Limb (tissue), 2 donors: ENCODE data around the gene KIF26B.
A peak's percentile ranks its signal among the peaks of the same experiment; 100 is the strongest.

Experiments
- DNase-seq, 2 donors: peaks; one replicate each; pipeline ENCODE4 v3.0.0-alpha.2; 2016; ENCODE audit errors: extremely low spot score in 2 of 2

Gene KIF26B

GRCh38 chr1:245673881-245674414 lies 519.2 kb downstream of the KIF26B start:
- DNase-seq = no peak

- DNase-seq = no peak
Observed at GRCh38 chr1:245677461-245678240, 522.9 kb downstream of the KIF26B start.

- DNase-seq = no peak
Observed at GRCh38 chr1:245678860-245679411, 524.2 kb downstream of the KIF26B start.

- no peak for DNase-seq
Observed at GRCh38 chr1:245679821-245680780, 525.3 kb downstream of the KIF26B start.

DNA sequence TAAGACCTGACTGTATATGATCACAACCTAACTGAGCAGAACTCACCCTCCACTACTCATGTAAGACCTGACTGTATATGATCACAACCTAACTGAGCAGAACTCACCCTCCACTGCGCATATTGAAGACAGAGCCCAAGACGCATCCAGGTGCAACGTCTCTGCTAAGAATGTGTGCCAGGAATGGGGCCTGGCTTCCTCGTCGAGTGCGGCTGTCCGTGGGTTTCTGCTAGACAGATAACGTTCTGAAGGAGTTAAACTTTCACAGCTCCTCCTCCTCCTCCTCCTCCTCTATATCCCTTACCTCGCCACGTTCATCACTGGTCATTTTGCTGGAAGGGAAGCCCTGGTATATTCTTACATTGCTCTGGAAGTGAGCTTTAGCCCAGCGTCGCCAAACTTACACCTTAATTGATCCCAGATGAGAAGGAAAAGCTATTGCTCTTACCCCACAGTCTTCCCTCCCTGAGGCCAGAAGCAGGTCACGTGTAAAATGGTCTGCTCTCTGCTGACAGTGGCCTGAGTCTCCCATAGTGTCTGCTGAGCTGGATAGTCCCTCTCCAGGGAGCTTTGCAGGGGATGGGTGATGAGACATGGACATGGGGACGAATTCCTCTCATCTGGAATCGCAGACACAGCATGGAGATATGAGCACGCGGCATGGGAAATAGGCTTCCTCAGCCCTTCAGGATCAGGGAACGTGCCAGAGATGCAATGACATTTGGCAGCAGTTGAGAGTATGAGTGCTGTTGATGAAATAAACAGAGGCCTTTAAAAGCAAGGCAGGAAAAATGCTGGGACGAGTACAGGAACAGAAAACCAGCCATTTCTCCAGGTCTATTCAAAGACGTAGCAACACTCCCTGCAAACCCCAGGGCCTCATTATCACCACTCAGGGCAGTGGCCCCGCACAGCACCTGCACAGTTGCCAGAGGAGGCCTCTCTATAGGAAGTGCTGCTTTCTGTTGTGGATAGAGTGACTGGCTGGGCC lies 528.1 kb downstream of the KIF26B start:
- peak; percentile 53 to 62 for DNase-seq

DNA sequence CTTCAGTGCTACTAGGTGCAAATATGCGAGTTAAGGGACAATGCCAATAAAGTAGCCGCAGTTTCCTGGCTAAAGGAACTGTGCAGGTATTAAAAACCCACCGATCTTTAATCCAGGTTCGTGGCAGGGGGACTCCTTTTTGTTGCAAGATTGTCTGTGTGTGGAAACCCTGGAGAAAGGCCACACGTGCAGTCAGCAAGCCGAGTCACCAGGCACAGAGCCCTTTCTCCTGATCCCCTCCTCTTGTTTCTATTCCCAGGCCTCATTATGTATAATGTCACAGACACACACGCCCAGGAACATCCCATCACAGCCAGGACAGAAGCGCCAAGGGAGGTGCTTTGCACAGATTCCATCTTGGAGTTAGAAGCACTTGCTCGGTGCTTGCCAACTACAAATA lies 528.9 kb downstream of the KIF26B start:
- peak in 1 of 2 donors; percentile 18 for DNase-seq

- DNase-seq = no peak
Observed at GRCh38 chr1:245684166-245684565, 529.4 kb downstream of the KIF26B start.

GRCh38 chr1:245684571-245684970 lies 529.8 kb downstream of the KIF26B start:
- no peak for DNase-seq

DNA sequence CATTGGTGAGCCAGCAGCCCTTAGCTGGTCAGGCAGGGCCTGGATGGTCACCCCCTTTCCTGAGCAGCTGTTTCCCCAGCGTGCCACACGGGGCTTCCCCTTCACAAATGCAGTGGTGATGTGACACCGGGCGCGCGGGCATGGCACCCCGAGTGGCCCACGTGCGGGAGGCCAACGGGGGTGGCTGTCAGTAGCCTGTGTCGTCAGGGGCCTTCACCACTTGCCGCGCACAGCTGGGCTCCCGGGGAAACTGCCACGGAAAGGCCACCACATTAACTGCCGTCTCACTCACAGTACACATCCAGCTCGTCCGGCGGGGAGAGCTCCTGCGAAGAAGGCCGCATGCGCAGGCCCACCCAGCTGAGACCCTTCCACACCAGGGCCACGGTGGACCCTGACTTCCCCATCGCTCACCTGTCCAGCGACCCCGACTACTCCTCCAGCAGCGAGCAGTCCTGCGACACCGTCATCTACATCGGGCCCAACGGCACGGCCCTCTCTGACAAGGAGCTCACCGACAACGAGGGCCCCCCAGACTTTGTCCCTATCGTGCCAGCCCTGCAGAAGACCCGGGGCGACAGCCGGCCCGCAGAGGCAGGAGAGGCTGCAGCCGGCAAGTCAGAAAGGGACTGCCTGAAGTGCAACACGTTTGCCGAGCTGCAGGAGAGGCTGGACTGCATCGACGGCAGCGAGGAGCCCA lies 530.5 kb downstream of the KIF26B start:
- no peak for DNase-seq

DNA sequence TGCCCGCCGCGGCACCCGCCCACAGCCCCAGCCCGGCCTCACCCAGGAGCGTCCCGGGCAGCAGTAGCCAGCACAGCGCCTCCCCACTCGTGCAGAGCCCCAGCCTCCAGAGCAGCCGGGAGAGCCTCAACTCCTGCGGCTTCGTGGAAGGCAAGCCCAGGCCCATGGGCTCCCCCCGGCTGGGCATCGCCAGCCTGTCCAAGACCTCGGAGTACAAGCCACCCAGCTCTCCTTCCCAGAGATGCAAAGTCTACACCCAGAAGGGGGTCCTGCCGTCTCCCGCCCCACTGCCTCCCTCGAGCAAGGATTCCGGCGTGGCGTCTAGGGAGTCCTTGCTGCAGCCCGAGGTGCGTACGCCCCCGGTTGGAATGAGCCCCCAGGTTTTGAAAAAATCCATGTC lies 531.2 kb downstream of the KIF26B start:
- no peak for DNase-seq

- no peak for DNase-seq
Observed at GRCh38 chr1:245686446-245687030, 531.8 kb downstream of the KIF26B start.

DNA sequence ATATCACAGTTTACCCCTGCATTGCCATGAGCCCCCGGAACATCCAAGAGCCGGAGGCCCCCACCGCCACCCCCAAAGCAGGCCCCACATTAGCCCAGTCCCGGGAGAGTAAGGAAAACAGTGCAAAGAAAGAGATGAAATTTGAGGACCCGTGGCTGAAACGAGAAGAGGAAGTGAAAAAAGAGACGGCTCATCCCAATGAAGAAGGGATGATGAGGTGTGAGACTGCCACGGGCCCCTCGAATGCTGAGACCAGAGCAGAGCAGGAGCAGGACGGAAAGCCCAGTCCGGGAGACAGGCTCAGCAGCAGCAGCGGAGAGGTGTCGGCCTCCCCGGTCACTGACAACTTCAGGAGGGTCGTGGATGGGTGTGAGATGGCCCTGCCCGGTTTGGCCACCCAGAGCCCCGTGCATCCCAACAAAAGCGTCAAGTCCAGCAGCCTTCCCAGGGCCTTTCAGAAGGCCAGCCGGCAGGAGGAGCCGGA lies 532.4 kb downstream of the KIF26B start:
- DNase-seq = no peak

DNA sequence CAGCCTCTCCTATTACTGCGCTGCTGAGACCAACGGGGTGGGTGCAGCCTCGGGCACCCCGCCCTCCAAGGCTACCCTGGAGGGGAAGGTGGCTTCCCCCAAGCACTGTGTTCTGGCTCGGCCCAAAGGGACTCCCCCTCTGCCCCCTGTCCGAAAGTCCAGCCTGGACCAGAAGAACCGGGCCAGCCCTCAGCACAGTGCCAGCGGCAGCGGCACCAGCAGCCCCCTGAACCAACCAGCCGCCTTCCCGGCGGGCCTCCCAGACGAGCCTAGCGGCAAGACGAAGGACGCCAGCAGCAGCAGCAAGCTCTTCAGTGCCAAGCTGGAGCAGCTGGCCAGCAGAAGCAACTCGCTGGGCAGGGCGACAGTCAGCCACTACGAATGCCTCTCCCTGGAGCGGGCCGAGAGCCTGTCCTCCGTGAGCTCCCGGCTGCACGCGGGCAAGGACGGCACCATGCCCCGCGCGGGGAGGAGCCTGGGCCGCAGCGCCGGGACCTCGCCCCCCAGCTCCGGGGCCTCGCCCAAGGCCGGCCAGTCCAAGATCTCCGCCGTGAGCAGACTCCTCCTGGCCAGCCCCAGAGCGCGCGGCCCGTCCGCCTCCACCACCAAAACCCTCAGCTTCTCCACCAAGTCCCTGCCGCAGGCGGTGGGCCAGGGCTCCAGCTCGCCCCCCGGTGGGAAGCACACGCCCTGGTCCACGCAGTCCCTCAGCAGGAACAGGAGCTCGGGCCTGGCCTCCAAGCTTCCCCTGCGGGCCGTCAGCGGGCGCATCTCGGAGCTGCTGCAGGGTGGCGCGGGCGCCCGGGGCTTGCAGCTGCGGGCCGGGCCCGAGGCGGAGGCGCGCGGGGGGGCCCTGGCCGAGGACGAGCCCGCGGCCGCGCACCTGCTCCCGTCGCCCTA lies 533.1 kb downstream of the KIF26B start:
- peak in 1 of 2 donors; percentile 24 for DNase-seq

- DNase-seq = no peak
Observed at GRCh38 chr1:245688536-245689453, 534.0 kb downstream of the KIF26B start.

DNA sequence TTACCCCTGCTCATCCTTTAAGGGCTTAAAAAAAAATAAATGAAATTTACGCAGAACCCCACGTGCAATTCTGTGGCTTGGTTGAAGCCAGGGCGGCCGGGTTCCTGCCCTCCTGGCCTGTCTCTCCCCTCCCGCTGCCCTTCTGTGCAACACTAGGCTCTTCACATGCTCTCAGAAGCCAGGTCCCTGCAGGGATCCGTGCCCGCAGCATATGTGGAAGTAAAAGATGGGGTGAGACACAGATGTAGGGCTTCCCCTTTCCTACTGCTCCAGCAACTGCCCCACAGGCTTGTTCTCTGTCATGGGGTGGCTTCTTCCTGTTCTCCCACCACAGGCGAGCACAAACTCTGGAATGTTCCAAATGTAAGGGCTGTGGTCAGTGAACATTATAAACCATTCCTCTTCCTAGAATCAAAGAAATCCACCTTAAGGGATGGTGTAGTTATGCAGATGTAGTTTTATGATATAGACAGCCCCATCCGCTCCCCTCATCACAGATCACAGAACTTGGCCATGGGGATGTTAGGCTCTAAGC lies 535.4 kb downstream of the KIF26B start:
- no peak for DNase-seq

- no peak for DNase-seq
Observed at GRCh38 chr1:245690946-245691541, 536.3 kb downstream of the KIF26B start.

GRCh38 chr1:245691897-245692296 lies 537.1 kb downstream of the KIF26B start:
- no peak for DNase-seq
